ENCODE measurements around the gene FAM114A1.
A peak's percentile ranks its signal among the peaks of the same experiment; 100 is the strongest.

The FAM114A1 gene

DNA sequence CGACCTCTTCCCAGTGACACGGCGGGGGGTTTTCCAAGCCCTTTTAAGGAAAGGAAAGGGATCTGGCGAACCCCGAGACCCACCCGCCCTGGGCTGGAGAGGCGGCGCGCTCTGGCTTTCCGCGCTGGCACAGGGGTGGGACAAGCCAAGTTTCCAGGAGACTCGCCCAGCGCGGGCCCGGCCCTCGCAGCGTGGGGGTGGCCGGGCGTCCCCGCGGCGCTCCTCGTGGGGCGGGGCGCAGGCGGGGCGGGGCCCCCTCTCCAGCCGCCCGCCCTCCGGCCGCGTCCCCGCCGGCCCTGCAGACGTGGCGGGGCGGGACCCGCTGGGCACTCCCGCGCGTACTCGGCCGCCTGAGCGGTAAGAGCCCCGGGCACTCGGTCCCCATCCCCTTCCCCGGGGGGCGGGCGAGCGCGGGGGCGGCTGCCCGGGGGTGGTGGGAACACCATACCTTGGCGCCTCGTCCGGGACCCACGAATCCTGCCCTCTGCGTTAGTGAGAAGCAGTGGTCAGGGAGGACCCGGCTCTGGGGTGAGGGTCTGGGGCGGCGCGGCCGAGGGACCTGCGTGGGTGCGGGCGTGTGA, at the start of gene FAM114A1:
Gene FAM114A1 (plus strand): TSS at position 329 of the 581 bp plus-strand sequence. CDS start 10,273 bp downstream, outside the sequence.
- DNase-seq (ENCODE audit: low read depth): peak; percentile 57

DNA sequence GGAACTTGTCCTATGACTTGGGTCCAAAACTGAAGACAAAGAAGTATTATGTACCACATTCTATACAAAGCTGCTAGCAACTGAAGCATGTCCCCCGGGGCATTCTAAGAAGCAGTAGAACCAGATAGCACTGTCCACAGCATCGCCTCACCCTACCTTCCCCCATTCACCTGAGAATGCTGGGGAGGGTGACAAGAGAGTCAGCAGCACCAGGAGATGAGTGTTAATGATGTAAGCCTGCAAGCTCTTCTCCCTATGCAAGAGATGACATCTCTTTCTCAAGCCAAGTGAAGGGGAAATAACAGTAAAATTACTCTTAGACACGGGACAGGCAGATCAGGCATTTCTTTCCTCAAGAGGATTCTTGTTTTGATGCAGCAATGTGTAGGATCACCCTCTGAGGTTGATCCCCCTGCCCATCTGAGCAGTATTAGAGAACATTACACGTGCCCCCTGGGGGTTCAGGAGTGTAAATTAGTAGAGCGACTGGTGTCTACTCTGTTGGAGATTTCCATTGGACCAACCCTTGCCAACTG, 49.1 kb upstream of the FAM114A1 start:
- no peak for DNase-seq (ENCODE audit: low read depth)

DNA sequence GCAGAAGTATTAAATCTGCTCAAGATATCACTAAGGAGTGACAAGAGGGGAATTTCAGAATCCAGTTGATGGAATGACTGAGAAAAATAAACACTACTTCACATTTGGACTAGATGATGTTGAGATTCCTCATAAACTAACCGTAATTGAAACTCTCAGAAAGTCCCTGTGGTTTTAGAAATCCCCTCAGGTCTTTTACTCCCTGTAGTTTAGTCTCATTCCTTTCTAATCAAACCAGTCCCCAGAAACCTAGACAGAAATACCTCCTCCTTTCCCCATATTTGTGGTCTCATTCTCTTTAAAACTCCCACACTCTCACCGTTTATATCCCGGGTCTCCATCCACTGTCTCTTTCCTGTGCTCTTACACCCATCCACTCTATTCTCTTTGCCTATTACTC, 48.0 kb upstream of the FAM114A1 start:
- no peak for DNase-seq (ENCODE audit: low read depth)

DNA sequence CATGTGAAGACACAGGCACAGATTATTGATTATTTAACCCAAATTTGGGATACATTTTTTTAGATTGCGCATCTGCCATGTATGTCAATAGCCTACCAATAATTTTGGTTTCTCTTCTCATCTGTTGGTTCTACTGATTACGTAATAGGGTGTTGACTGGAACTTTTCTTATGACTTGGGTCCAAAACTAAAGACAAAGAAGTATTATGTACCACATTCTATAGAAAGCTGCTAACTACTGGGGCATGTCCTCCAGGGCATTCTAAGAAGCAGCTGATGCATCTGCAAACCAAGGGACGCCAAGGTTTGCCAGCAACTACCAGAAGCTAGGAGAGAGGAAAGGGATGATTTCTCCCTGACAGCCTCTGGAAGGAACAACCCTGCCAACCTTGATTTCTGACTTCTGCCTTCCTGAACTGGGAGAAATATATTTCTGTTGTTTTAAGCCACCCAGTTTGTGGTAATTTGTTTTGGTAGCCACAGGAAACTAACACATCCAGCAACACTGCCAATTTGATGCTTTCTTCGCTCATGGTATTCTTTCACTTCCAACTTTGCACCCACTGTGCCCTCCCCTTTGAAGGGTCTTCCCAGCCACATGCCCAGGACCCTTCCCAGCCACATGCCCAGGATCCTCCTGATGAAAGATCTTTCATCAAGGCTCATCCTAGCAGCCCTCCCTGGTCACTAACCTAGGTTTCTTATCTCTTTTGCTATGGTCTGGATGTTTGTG, 47.1 kb upstream of the FAM114A1 start:
- DNase-seq (ENCODE audit: low read depth): no peak

DNA sequence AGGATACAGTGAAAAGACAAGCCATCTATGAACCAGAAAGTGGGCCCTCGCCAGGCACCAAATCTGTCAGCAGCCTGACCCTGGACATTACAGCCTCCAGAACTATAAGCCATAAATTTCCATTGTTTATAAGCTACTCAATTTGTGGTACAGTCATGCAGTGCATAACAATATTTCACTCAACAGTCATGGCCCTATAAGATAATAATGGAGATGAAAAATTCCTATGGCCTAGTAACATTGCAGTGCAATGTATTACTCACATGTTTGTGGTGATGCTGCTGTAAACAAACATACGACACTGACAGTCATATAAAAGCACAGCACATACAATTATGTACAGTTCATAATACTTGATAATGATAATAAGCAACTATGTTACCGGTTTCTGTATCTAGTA, 45.9 kb upstream of the FAM114A1 start:
- DNase-seq (ENCODE audit: low read depth): no peak

DNA sequence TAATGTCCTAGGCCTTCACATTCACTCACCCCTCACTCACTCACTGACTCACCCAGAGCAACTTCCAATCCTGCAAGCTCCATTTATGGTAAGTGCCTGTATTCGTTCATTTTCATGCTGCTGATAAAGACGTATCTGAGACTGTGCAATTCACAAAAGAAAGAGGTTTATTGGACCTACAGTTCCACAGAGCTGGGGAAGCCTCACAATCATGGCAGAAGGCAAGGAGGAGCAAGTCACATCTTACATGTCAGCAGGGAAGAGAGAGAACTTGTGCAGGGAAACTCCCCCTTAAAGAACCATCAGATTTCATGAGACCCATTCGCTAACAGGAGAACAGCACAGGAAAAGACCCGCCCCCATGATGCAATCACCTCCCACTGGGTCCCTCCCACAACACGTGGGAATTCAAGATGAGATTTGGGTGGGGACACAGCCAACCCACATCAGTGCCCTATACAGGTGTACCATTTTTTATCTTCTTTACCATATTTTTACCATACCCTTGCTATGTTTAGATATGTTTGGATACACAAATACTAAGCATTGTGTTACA, 44.8 kb upstream of the FAM114A1 start:
- no peak for DNase-seq (ENCODE audit: low read depth)

DNA sequence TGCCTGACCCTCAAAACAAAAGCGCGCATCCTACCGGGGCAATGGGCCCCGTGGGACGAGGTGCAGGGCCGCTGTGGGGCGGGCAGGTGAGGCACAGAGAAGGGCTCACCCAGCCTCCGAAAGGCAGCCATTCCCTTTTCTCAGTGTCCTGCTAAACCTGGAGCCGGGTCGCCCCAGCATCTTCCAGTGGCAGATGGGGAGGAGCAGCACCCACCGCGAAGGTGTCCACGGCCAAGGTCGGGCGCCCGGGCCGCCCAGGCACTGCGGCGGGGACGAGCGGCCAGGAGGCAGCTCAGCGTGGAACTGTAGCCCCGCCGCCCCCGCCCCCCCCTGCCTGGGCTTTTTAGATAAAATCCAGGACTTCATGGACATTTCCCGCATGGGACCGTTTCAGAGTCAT, 43.8 kb upstream of the FAM114A1 start:
- DNase-seq (ENCODE audit: low read depth): no peak

DNA sequence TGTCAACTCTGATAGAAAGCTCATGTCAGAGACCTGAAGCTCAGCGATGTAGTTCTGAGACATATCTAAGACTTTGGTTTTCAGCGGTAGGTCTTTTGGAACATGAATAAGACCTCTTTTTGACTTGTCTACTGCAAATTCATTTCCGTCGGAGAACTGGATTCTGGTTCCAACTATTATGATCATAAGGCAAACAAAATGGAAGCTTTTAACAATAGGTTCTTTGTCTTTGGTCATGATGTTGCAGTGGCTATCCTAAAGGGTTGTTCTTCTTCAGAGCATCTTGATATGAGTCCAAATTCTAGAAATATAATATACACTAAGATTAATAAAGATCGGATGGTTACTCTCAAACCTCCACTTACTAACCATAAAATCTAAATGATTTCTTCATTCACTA, 38.4 kb upstream of the FAM114A1 start:
- no peak for DNase-seq (ENCODE audit: low read depth)

DNA sequence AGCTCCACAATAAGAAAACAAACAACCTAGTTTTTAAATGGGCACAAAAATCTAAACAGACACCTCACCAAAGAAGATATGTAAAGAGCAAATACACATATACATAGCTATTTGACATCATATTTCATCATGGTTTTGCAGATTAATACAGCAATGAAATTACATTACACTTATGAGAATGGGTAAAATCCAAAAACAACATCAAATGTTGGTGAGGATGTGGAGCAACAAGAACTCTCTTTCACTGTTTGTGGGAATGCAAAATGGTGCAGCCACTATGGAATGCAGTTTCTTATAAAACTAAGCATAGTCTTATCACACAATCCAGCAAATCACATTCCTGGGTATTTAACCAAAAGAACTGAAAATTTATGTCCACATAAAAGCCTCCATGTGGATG, 36.0 kb upstream of the FAM114A1 start:
- no peak for DNase-seq (ENCODE audit: low read depth)

DNA sequence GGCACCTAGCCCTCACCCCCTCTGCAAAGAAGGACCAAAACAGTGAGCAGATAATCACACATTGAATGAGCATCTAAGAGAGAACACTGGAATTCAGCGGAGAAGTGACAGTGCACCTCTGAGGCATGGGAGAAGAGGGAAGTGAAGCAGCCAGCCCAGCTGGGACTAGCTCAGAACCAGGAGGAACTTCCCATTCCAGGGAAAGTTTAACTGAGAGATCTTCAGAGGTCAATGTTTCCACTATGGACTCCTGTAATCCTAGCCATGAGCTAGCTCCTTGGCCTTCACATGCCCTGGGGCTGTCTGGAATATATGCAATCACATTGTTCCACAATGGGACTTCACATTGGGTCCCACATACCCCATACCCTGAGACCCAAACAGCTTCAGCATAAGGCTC, 35.4 kb upstream of the FAM114A1 start:
- no peak for DNase-seq (ENCODE audit: low read depth)

DNA sequence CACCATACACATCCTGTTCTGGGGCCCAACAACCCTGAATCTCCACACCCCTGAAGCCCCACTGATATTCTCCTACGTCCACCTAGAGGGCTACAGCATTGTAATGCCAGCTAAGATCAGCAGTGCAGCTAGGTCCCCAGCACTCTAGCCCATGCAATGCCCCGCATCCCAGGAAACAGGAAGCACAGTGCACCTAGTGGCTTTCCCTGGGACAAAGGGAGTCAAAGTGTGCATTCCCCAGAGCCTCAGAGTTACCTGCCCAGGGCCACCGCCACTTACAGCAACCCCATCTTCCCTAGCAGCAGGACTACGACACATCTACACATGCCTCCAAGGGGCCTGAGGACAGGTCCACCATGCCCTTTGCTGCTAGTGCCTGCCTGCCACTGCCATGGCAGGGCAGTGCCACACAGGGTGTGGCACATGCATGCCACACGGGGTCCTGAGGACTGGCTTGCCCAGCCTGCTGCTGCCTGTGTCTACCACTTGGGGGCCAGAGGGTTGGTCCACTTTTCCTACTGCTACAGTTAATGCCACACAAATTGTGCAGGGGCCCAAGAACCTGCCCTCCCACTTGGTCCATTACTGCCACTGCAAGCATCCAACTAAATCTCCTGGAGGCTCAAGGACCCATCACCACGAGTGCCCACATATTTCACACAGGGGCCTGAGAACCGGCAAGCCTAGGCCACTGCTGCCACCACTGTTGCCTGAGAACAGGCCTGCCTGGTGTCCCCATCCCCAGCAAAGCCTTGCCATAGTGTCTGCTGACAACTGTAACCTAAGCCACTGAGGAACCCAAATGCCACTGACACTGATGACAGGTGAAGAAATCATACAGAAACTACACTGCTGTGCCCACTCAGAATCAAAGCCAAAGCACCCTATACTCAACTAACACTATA, 34.7 kb upstream of the FAM114A1 start:
- no peak for DNase-seq (ENCODE audit: low read depth)

DNA sequence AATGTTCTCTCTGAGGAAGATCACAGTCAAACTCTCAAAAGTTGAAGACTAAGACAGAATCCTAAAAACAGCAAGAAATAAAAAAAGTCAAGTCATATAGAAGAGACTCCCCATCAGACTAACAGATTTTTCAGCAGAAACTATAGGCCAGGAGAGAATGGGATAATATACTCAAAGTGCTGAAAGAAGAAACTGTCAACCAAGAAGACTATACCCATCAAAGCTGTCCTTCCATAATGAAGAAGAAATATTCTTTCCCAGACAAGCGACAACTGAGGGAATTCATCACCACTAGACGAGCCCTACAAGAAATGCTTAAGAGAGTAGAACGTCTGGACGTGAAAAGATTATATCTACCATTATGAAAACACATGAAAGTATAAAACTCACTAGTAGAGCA, 33.0 kb upstream of the FAM114A1 start:
- DNase-seq (ENCODE audit: low read depth): no peak

DNA sequence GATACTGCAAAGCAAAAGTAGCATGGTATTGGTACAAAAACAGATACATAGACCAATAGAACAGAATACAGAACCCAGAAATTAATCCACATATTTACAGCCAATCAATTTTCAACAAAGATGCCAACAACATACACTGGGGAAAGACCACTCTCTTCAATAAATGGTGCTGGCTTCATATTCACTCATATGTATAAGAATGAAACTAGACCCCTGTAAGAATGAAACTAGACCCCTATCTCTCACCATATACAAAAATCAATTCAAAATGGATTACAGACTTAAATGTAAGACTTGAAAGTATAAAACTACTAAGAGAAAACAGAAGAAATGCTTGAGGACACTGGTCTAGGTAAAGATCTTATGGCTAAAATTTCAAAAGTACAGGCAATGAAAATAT, 30.3 kb upstream of the FAM114A1 start:
- no peak for DNase-seq (ENCODE audit: low read depth)

DNA sequence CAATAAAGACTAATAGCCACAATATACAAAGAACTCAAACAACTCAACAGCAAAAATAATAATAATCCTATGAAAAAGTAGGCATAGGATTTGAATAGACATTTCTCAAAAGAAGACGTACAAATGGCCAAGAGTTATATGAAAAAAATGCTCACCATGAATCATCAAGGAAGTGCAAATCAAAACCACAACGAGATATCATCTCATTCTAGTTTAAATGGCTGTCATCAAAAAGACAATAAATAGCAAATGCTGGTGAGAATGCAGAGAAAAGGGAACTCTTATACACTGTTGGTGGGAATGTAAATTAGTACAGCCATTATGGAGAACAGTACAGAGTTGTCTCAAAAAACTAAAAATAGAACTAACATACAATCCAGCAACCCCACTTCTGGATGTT, 29.8 kb upstream of the FAM114A1 start:
- DNase-seq (ENCODE audit: low read depth): no peak

DNA sequence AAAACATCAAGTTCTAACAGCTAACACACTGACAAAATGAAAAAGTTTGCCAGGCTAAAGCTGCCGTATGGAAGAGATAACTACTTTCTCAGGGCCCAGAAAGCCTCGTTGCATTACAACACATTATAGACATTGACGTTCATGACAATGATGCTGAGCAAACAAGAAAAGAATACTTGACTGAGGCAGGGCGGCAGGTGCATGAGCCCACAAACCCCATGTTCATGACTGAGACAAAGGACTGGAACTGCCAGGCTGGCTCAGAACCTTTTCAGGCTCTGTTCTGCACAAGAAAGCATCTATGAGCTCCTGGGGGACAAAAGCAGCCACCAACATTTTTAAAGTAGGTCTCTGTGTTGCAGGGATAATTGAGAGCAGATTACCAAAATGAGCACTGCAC, 24.6 kb upstream of the FAM114A1 start:
- no peak for DNase-seq (ENCODE audit: low read depth)

DNA sequence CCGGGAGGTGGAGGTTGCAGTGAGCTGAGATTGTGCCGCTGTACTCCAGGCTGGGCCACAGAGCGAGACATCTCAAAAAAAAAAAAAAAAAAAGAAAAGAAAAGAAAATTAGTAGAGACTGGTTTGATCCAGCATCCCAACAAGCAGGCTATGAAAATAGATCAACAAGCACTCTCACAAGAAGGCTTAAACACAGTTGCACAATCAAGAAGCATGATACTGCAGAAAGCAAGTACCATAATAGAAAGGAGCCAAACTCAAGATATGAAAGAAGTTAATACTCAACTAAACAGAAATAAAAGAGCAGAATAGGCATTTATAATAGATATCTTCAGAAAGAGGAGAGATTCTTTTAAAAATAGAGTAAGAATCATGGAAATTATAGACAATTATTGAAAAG, 21.6 kb upstream of the FAM114A1 start:
- no peak for DNase-seq (ENCODE audit: low read depth)

DNA sequence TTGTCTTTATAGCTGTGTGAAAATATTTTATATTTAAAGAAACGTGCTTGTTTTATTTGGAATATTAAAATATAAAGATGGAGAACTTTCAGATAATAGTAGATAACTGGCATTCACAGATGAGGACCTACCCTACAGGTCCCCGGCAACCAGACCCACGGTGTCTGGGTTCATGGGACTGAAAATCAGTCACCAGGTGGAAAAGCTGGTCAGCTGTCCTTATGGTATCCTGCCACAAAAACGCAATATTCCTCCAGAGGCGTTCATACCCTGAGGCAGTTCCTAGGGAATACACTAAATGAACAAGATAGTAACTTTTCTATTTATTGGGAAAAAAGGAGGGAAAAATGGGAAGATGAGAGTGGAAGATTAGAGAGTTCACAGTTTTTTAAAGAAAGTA, 12.1 kb upstream of the FAM114A1 start:
- no peak for DNase-seq (ENCODE audit: low read depth)

DNA sequence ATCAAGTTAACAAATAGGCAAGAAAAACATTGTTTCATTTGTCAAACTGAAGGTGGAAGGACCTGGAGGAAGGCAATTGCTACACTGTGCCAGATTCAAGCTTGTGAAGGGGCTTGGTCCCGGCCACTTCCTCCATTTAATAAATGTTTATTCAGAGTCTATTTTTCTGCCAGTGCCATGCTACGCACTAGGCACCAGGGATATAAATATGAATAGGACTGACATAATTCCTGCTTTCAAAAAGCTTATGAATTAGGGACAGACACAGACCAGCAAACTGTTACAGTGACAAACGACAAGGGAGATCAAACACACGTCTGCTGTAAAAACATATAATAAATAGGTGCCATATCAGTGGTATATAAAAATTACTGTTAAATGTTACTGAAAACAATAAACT, 11.6 kb upstream of the FAM114A1 start:
- no peak for DNase-seq (ENCODE audit: low read depth)

DNA sequence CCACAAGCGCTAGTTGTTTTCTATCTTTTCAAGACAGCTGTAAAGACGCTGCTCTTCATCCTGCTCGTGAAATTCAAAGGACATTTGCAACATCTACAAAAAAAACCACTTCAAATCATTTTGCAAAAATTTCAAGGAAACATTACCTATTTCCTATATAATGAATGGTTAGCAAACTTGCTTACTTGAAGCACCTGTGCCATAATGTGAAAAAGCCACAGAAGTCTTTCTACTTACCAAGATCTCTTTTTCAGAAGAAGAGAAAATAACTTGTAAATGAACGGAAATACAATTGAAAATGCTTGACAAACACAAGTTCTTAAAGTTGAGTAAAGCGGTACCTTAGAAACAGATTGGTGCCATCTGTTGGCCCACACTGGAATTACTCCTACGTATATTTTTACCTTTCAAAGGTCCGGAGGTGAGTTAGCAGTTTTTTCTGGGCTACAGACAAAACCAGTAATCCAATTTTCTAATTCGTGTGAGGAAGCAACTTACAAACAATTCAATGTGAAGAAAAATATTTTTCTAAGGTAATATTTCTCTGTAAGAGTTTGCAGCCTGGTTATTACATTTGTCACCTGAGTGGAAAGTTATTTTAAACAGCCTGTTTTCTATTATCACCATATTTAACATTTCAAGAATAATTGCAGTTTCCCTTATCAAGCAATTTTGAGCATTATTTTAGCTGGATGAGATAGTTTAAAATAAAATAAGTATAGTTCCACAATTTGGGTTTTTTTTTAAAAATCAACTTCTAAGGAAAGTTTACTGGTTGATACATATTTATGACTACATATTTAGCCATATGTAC, 10.9 kb upstream of the FAM114A1 start, which contains the start of gene TLR6:
Gene TLR6 (minus strand): TSS at position 294 of the 814 bp plus-strand sequence. CDS start 27,344 bp downstream, outside the sequence.
- peak; percentile 42 for DNase-seq (ENCODE audit: low read depth)

DNA sequence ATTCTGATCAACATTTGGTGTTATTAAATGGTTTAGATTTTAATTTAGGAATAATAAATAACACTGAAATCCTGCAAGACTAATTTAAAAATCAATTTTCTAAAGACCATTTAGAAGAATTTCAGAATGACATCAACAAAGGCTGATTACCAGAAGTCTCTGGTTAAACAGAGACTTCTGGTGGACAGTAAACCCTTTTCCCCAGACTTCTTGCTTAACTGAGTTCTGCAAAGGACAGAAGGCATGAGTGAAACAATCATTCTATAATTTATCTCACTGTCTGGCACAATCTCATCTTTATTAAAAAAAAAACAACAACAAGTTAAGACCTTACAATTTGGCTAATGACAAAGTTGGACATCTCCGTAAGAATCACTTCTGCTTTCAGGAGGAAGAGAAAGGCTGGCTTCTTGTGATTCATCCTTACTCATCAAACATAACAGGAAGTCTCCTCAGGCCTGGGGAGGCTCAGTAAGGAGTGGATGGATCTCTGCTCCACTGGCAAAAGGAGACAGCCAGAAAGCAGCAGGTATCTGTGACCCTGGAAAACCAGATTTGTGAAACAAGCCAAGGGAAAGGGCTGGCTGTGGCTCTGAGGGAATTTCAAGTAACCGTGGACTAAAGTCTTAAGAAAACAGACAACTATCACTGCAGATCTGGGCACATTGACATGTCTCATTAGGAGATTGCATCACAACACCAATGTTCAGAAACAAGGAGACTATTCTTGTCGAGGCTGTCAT, 10.1 kb upstream of the FAM114A1 start:
- peak; percentile 76 for DNase-seq (ENCODE audit: low read depth)

DNA sequence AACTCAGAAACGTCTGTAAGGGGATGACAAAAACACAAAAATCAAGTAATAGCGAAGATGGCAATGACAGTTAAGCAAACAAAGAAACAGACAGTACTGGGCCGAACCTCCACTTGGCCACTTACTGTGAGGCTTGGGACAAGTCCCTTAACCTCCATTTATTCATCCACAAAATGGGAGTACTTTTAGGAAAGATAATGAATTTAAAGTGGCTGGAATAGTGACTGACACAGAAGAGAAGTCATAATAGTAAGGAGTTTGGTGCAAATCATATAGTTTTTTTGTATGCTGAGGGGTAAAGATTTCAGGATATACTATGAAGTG, 9.5 kb upstream of the FAM114A1 start:
- DNase-seq (ENCODE audit: low read depth): no peak
